SU-DHL-6 (cell line): ENCODE results near the gene PRPF39.

ENCODE experiments used
- H2AFZ ChIP-seq: fragments of 200-600 bp; sonication (generic); 2 replicates; pipeline ENCODE4 v1.6.1; 2014; ENCODE audit warnings: low read depth, mild to moderate bottlenecking, moderate library complexity, mixed read lengths, antibody characterized with exemption, low read length; ENCODE audit not compliant: severe bottlenecking
- H3F3A ChIP-seq: fragments of 200-600 bp; shearing (Covaris generic); 2 replicates; pipeline ENCODE4 v1.6.0; 2016; ENCODE audit warnings: antibody characterized with exemption, mild to moderate bottlenecking; ENCODE audit not compliant: insufficient read depth
- H3K27ac ChIP-seq: fragments of 200-600 bp; sonication (generic); 2 replicates; pipeline ENCODE4 v1.5.1; 2016; ENCODE audit warnings: low read depth, mild to moderate bottlenecking, low read length, moderate library complexity, mixed read lengths
- H3K27me3 ChIP-seq: fragments of 200-600 bp; sonication (generic), shearing (Covaris generic); 2 replicates; pipeline ENCODE4 v1.6.0; 2014; ENCODE audit warnings: mild to moderate bottlenecking, low read length
- H3K36me3 ChIP-seq: fragments of 200-600 bp; sonication (generic); 2 replicates; pipeline ENCODE4 v1.6.1; 2014; ENCODE audit warnings: mild to moderate bottlenecking, low read length, mixed read lengths
- H3K4me2 ChIP-seq: fragments of 300-600, 200-600 bp; shearing (Covaris generic), sonication (generic); 2 replicates; pipeline ENCODE4 v1.6.0; 2014; ENCODE audit warnings: low read length, low read depth, mild to moderate bottlenecking; ENCODE audit not compliant: poor library complexity, severe bottlenecking
- H3K4me3 ChIP-seq: fragments of 200-600 bp; sonication (generic); 2 replicates; pipeline ENCODE4 v1.5.1; 2014; ENCODE audit warnings: antibody characterized with exemption, low read length, mild to moderate bottlenecking, mixed read lengths; ENCODE audit not compliant: insufficient read depth, poor library complexity, severe bottlenecking
- H3K79me2 ChIP-seq: fragments of 200-600 bp; sonication (generic); 2 replicates; pipeline ENCODE4 v1.6.1; 2014; ENCODE audit warnings: mild to moderate bottlenecking, low read length, moderate library complexity; ENCODE audit not compliant: insufficient read depth
- H3K9ac ChIP-seq: fragments of 200-600 bp; sonication (generic); 2 replicates; pipeline ENCODE4 v1.7.0; 2014; ENCODE audit warnings: mild to moderate bottlenecking, low read length
- H3K9me2 ChIP-seq: fragments of 200-600 bp; sonication (generic); replicated peaks from 2 replicates; pipeline ENCODE4 v1.6.1; 2014; ENCODE audit warnings: low read length; ENCODE audit not compliant: insufficient read depth
- H3K9me3 ChIP-seq: fragments of 200-600 bp; sonication (generic); 2 replicates; pipeline ENCODE4 v1.6.1; 2014; ENCODE audit warnings: low read length, mixed read lengths; ENCODE audit not compliant: insufficient read depth
- H4K20me1 ChIP-seq: fragments of 200-600 bp; sonication (generic); 2 replicates; pipeline ENCODE4 v1.6.1; 2014; ENCODE audit warnings: low read depth, mild to moderate bottlenecking, antibody characterized with exemption, low read length, moderate library complexity, mixed read lengths
- CTCF ChIP-seq: fragments of 200-600 bp; sonication (generic); IDR thresholded peaks from one replicate; pipeline ENCODE4 v1.5.1; 2017; ENCODE audit warnings: antibody characterized with exemption, mild to moderate bottlenecking, low read length, moderate library complexity; ENCODE audit not compliant: insufficient read depth, poor library complexity, severe bottlenecking
- EZH2phosphoT487 ChIP-seq: fragments of 200-600 bp; sonication (generic), shearing (Covaris generic); conservative IDR thresholded peaks from 2 replicates; pipeline ENCODE4 v1.6.1; 2018; ENCODE audit warnings: mild to moderate bottlenecking, antibody characterized with exemption, low read length, moderate library complexity, mixed read lengths

PRPF39 gene

GRCh38 chr14:45051896-45052295 is 32.0 kb upstream of the PRPF39 start:
- Histone ChIP-seq H3K27ac (no peak overlapping the region), H4K20me1 (no peaks in the 10 kb centered on the region), H3K9me2 (no peaks in the 10 kb centered on the region), H2AFZ (no peak overlapping the region), H3K36me3 (peaks cover 3% of the 10 kb centered on the region; the same call in 1 of the 2 replicates), H3K9me3 (no peaks in the 10 kb centered on the region), H3F3A (no peaks in the 10 kb centered on the region), H3K79me2 (no peaks in the 10 kb centered on the region), H3K27me3 (no peaks in the 10 kb centered on the region), H3K4me2 (no peak overlapping the region), H3K4me3 (no peak overlapping the region), H3K9ac (no peak overlapping the region)
- no peak for TF ChIP-seq EZH2phosphoT487

- no peaks in the 10 kb centered on the region for H3K9me2 ChIP-seq
- TF ChIP-seq EZH2phosphoT487 (no peak), CTCF (no peak)
- no peaks in the 10 kb centered on the region for H3K27me3 ChIP-seq
- H3F3A ChIP-seq: no peaks in the 10 kb centered on the region
- no peaks in the 10 kb centered on the region for H3K79me2 ChIP-seq
- H2AFZ ChIP-seq: no peak overlapping the region
- no peak overlapping the region for H3K4me2 ChIP-seq
- H3K4me3 ChIP-seq: no peak overlapping the region
- no peak overlapping the region for H3K9ac ChIP-seq
- no peaks in the 10 kb centered on the region for H4K20me1 ChIP-seq
- H3K36me3 ChIP-seq: peaks cover 7% of the 10 kb centered on the region; the same call in 1 of the 2 replicates
- no peaks in the 10 kb centered on the region for H3K9me3 ChIP-seq
- no peak overlapping the region for H3K27ac ChIP-seq
Observed at GRCh38 chr14:45057349-45057748, 26.6 kb upstream of the PRPF39 start.

- Histone ChIP-seq H3K36me3 (peaks cover 7% of the 10 kb centered on the region; the same call in 1 of the 2 replicates), H3K9me3 (no peaks in the 10 kb centered on the region), H3K9me2 (no peaks in the 10 kb centered on the region), H3K4me3 (no peak overlapping the region), H3K9ac (no peak overlapping the region), H2AFZ (no peak overlapping the region), H3F3A (no peaks in the 10 kb centered on the region), H3K27ac (no peak overlapping the region), H4K20me1 (no peaks in the 10 kb centered on the region), H3K27me3 (no peaks in the 10 kb centered on the region), H3K79me2 (no peaks in the 10 kb centered on the region), H3K4me2 (no peak overlapping the region)
- no peak for TF ChIP-seq EZH2phosphoT487
- no peak for TF ChIP-seq CTCF
Observed at GRCh38 chr14:45057881-45058364, 26.0 kb upstream of the PRPF39 start.

- Histone ChIP-seq H3K9ac (no peak overlapping the region), H3K4me2 (no peak overlapping the region), H4K20me1 (no peaks in the 10 kb centered on the region), H3K36me3 (peaks cover 6% of the 10 kb centered on the region; the same call in 1 of the 2 replicates), H3K27ac (no peak overlapping the region), H3K9me2 (no peaks in the 10 kb centered on the region), H3F3A (no peaks in the 10 kb centered on the region), H3K9me3 (no peaks in the 10 kb centered on the region), H2AFZ (no peak overlapping the region), H3K4me3 (no peak overlapping the region), H3K27me3 (no peaks in the 10 kb centered on the region), H3K79me2 (no peaks in the 10 kb centered on the region)
- no peak for TF ChIP-seq CTCF
- no peak for TF ChIP-seq EZH2phosphoT487
Observed at GRCh38 chr14:45060551-45060950, 23.4 kb upstream of the PRPF39 start.
